HL-60/S4 treated with retinoic acid at 250 ng/mL for 4 days and 3 days (cell line): Measurements from ENCODE around the gene F3.

Experiments used
- in situ Hi-C: fragments of 300-500 bp; cut with MboI; formaldehyde crosslinking; loops from 2 replicates; pipeline ENCODE4 v1.7.0; 2022; ENCODE audit warnings: low sequenced_read_pairs

The F3 gene

DNA sequence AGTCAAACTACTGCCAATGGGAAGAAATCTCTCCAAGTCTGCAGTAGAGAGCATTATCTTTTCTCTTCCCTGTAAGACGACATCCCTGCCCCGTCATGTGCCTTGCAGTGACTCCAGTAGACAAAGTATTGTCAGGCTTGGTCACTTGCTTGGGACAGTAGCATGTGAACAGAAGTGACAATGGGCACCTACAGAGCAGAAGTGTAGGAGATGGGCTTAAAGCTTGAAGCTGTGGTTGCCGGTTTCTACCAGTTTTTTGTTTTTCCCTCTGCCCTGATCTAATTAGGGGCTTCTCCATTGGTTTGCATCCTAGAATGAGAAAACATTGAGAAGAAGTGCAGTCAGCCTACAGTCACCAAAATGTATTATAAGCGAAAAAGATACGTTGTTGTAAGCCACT is 12.7 kb downstream of the F3 start:
- in situ Hi-C loops, result no loop called here

DNA sequence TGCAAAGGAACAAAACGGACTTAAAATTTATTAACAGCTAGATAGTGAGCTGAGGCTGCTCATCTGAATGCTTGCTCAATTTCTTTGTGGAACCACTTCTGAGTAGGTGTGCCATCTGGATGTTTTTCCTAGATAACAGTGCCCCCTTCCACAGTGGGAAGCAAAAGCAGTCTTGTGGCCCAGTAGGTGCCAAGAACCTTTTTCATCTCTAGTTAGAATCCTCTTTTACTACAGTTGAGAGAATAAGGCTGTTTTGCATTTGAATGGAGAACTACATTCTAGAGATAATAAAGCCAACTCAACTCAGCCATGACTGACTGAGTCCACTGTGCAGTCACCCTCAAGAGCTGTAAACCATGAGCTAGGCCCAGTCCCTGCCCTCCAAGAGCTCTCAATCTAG is 13.3 kb downstream of the F3 start:
- in situ Hi-C loops, result no loop called here

DNA sequence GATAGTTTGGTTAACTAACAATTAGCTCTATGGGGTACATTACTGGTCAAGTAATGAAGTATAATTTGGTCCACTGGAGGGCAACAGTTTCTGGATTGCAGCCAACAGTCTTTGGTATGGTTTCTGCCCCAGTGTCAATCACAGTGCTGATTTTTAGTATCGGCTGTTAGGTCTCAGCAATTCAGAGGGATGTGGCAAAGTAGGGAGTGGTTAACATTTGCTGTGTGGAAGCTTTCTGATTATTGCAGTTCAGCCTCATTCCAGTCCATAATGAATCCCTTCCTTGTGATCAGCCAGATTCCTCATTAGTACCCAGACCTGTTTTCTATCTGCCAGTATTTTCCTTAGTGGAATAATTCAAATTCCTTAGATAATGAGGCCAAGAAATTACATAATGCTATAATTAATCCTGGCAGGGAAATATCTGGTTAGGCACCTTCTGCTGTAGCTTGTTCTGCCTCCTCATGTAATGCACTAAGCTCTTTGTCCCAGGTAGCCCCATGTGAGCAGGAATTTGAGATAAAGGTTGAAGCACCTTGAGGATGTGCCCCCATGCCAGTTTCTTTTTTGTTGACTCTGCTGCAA is 14.0 kb downstream of the F3 start:
- in situ Hi-C loops, result no loop called here

DNA sequence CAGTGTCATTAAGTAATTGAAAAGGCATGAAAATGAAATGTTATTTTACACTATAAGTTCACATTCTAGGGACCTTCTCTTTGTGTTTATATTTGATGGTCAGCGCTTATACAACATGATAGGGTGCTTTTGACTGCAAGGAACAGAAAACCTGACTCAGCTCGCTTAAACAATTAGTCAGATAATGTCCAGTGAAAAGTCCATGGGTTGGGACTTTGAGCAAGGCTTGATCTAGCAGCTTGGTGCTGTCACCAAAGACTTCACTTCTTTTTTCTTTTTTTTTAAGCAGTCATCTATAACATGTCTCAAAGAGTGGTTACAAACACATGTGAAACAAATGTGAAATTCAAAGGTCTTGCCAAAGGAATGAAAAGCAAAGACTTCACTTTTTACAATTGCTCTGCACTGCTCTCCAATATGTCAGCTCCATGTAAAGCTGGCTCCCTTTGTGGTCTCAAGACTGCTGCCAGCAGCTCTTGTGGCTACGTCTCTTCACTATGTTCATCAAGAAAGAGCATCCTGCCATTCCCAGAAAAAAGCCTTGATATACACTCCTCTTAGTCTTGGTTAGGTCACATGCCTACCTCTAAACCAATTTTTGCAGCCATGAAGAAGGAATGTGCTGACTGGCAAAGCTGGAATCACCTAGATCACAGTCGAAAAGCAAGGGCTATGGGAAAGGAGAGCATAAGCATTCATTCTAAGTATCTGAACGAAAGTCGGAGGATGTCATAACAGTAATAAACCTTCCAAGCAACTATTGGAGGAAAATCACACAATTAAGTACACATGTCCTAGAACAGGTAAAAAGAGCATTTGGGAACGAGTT is 15.2 kb downstream of the F3 start:
- in situ Hi-C loops, result no loop called here

DNA sequence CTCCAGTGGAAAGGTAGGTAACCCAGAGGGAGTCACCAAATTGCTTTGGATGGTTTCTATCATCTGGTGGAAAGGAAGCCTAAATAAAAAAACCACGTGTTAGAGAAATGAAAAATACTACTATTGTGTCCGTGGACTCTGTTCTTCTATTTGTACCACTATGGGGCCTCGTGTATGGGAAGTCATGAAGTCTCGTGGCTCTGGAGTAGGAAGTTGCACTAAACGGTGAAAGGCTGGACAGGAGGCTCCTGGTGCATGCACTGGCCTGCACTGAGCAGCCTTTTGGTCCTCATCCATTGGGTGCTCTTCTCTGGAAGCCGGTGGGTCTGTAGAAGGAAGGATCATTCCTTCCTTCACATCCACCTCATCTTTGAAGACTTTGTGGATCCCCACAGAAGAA is 17.0 kb downstream of the F3 start:
- in situ Hi-C loops, result loop anchor here (5.0 to 25.0 kb wide), 2 partner anchors 263 to 513 kb away; no protein-coding TSS in a partner anchor

DNA sequence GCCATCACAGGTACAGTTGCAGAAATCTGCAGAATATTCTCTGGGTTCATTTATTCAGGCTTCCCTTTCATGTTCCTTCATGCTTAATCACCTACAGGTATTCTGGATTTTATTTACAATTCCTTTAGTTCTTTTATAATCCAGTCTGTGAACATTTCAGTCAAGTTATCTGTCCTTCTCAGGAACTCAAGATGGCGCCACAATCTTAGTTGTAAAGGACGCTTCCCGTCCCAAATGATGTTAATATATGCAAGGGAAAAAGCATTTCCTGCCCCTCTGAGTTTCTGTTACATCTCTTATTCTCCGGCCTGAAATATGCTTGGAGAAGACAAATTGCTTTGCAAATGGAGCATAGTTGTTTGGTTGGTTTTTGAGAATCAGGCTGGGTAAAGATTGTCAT is 19.3 kb downstream of the F3 start:
- in situ Hi-C loops, result loop anchor here (5.0 to 25.0 kb wide), 2 partner anchors 265 to 515 kb away; no protein-coding TSS in a partner anchor

DNA sequence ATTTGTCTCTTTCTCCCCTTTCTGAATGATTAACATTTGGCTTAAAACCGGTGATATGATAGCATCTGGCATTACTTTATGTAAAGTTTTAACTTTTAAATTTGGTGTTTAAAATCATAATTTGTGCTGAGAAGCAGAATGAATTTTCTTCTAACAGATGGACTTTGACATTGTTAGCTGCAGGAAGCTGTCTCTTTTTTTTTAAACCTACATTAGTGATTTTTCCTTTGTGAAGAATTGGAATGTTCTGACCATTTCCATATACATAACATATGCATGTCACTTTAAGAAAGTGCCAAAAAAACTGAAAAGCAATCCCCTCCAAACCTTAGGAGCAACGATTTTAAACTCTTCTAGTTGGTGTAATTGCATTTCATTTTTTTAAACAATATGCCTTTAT is 22.2 kb downstream of the F3 start:
- in situ Hi-C loops, result loop anchor here (25.0 kb wide), 1 partner anchor 518 kb away; no protein-coding TSS in a partner anchor

DNA sequence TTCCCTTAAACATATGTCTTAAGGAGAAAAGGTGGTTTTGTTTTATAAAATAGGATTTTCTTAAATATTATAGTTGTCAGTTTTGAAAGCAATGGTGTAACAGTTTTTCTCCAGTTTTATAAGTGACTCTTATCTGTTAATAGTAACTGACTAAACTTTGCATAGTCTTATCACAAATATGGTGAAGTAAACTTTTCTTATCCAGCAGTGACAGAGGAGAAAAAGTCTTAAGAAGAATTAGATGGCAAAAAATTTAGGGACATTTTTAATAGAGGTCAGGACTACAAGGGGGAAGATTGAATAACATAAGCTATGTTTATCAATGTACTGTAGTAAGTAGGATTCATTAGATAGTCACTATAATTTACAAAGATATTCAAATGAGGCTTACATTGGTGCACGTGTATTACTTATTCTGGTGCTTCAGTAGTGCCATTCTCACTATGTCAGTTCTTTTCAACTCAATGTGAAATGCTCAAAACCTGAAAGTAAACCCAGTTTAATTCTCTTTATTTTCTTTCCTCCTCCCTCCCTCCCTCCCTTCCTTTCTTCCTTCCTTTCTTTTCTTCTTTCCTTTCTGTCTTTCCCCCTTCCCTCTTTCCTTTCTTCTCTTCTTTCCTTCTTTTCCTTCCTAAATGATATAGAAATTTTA is 26.1 kb downstream of the F3 start:
- in situ Hi-C loops, result loop anchor here (25.0 kb wide), 1 partner anchor 522 kb away; no protein-coding TSS in a partner anchor

DNA sequence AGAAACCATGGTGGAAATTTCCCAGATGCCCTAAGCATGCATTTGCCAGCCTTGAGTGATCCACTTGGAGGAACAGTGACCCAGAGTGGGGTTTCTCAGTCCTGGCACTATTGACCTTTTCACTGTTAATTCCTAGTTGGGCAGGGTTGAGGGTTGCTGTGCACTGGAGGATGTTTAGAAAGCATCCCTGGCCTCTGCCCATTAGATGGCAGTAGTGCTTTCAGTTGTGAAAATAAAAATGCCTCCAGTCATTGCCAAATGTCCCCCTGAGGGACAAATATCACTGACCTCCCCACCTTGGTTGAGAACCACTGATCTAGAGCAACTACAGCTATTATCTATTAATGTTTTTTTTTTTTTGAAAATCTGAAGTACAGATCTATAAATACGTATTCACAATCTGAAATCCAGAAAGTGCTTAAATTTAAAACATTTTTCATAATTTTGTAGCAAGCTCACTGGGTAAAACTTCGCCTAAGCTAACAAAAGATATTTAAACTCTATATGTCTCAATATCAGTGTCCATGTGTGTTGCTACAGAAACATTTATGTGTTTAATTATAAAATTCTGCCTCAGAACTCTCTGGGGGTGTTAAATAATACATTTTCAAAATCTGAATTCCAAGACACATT is 27.3 kb downstream of the F3 start:
- in situ Hi-C loops, result loop anchor here (25.0 kb wide), 1 partner anchor 523 kb away; no protein-coding TSS in a partner anchor

DNA sequence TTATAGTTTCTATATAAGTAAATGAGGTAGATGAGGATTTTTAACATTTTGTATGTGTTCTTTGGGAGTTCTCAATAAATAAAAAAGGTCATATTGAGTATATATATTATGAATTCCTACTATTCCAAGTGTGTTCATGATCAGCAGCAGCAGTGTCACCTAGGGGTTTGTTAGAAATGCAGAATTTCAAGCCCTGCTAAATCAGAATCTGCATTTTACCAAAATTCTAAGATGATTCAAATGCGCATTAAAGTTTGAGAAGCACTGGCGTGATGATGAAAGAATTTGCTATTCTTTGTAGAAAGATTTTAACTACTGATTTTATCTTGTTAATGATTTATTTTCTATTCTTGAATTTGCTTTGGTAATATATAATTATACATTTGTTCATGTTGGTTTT is 28.7 kb downstream of the F3 start:
- in situ Hi-C loops, result loop anchor here (25.0 kb wide), 1 partner anchor 524 kb away; no protein-coding TSS in a partner anchor

DNA sequence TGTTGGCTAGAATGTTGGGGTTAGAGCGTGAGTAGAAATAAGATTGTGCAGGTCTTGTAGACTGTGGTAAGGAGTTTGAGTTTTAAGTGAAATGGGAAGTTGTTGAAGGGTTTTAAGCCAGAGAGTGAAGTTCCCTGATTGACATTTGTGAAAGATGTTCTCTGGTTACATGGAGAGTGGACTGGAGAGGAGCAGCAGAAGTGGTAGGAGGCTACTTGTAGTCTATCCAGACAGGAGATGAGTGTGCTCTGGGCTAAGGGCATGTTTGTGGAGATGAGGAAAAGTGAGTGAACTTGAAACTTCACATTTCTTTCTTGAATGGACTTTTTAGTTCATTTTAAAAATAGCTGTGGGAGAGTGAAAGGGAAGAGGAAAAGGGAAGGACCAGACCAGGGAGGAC is 37.0 kb downstream of the F3 start:
- in situ Hi-C loops, result loop anchor here (25.0 kb wide), 1 partner anchor 533 kb away; no protein-coding TSS in a partner anchor

DNA sequence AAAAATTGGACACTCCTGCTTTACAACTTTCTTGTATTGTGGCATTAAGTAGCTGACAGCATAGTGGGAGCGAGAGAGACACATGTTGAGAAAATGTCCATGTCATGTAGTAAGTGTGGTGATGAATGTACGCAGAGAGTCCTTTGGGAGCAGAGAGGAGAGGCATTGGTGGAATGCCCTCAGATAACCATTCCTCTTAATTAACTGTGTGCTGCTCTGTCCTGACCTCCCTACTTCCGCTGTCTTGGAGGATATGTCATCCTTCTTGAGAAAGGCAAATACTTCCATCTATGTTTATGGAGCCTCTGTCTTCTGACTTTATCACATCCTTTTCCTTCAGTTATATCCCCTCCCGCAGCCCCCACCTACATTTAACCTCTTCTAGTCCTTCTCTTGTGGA is 38.4 kb downstream of the F3 start:
- in situ Hi-C loops, result loop anchor here (25.0 kb wide), 1 partner anchor 534 kb away; no protein-coding TSS in a partner anchor

DNA sequence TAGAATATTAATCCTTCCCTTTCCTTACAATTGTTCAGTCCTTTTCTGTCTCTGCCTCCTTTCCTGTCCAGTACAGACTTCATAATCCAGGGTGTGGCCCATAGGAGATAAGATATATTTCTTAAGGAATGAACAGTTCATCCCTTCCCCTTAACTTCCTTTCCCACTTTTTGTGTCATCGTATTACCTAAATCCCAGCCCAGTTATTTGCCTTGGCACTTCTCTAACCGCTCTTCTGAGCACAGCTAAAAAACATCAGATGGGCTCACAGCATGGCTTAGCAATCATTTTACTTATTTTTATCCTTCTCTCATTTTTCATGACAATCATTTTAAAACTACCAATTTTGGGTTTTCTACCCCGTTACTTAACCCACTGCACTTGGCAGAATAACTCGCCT is 39.6 kb downstream of the F3 start:
- in situ Hi-C loops, result loop anchor here (25.0 kb wide), 1 partner anchor 535 kb away; no protein-coding TSS in a partner anchor

DNA sequence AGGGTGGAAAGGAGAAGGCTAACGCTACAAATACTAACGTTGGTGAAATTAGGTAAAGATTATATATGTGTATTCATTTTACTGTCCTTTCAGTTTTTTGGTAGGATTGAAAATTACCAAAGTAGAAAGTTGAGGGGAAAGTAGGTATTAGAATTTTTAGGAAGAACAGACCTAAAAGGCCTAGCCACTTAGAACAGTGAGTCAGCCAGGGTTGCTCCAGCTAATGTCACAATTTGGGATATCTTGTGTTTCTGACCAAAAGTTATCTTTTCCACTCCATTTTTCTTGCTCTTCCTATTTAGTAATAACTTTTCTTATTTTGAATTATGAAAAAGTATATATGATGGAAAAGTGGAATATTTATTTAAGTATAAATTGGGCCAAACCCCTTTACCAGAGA is 40.1 kb downstream of the F3 start:
- in situ Hi-C loops, result loop anchor here (25.0 kb wide), 1 partner anchor 536 kb away; no protein-coding TSS in a partner anchor

DNA sequence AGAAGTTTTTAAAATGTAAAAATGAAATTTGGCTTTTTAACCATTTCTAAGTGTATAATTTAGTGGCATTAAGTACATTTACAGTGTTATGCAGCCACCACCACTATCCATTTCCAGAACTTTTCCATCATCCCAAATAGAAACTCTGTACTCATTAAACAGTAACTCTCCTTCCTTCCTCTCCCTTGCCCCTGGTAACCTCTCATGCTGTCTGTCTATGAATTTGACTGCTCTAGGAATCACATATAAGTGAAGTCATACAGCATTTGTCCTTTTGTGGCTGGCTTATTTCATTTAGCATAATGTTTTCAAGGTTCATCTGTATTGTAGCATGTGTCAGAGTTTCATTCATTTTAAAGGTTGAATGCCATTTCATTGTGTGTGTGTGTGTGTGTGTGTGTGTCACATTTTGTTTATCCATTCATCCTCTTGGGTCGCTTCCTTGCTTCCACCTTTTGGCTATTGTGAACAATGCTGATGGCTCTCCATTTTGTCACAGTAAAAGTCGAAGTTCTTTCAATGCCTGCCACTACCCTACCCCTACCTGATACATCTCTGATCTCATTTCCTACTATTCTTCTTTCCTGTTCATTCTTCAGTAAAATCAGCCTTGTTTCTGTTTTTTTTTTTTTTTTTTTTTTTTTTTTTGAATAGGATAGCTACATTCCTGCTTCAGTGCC is 45.3 kb downstream of the F3 start:
- in situ Hi-C loops, result no loop called here

DNA sequence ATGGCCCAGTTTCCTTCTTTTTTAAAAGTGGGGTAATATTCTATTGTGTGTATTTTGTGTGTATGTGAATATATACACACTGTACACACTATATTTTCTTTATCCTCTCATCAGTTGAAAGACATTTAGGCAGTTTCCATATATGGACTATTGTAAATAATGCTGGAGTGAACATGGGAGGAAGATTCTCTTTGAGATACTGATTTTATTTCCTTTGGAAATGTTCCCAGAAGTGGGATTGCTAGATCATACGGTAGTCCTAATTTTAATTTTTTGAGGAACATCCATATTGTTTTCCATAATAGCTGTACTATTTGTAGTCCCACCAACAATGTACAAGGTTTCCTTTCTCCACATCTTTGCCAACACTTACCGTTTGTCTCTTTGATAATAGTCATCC is 51.0 kb downstream of the F3 start:
- in situ Hi-C loops, result no loop called here

DNA sequence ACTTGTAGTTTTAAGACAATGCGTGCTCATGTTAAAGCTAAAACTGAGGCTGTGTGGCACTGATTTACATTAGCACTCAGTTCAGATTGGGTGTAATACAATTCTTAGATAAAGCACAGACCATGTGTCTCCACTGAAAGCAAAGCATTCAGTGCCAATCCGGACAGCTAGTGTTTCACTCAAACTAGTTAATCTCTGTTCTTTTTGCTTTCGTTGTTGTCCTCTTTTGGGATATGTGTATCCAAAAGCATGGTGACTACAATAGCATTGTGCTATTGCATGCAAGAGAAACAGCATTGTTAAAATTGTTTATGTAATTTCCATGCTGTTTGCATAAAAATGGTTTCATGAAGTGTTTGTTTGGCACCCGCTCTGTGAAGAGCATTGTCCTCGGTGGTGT is 54.6 kb downstream of the F3 start:
- in situ Hi-C loops, result no loop called here

DNA sequence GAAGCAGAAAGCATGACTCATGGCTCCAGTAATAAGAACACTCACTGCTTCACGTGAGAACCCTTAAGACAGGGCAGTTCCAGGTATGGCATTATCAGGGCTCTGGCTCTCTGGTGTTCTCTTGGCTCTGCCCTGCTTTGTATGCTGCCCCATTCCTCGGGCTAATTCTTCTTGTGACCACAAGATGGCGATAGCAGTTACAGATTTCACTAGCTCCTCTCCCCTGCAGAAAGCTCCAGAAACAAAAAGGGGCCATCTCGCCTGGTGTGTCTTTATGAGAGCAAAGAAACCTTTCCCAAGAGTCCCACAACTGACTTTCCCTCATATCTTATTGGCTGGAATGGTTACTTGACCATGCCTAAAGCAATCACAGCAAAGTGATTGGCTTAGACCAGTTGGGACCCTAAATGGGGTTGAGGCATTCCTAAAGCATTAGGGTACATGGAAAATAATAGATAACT is 60.1 kb downstream of the F3 start:
- in situ Hi-C loops, result no loop called here

DNA sequence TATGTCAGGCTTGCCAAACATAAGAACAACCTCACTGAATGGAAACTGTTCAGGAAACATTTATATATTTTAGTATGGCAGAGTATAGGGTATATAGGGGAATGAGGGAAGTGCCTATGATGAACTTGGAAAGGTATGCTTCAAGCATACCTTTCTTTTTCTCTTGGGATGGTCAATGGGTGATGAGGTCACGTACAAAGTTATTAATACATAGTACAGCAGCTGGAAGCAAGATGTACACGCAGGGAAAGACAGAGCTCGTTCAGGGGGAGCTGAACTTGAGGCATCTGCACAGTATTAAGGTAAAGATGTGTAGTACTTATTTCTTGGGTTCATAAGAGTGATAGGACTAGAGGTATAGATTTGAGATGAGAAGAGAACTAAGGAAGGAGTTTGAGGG is 61.9 kb downstream of the F3 start:
- in situ Hi-C loops, result no loop called here
